Gastroesophageal sphincter (tissue), 4 donors: ENCODE results near the gene ENTHD1. TPM values are rescaled to one million over a fixed set of nuclear protein-coding genes. Genes with fewer than 3 reads are reported as not detected.

Experiments
- ATAC-seq: fragments of 150-250 bp; one replicate; pipeline ENCODE4 v1.9.1; 2016; ENCODE audit warnings: mild to moderate bottlenecking, moderate library complexity
- H3K27ac ChIP-seq, 4 donors: fragments of 200-600 bp; sonication (generic) in 3 of 4; 1 replicate in 3 of 4; 2 replicates in 1 of 4; pipeline ENCODE4 v1.5.1; 2016 to 2019
- H3K27me3 ChIP-seq: fragments of 200-600 bp; sonication (generic); one replicate; pipeline ENCODE4 v1.5.1; 2019
- H3K36me3 ChIP-seq, 2 donors: fragments of 200-600 bp; sonication (generic); one replicate each; pipeline ENCODE4 v1.5.1; 2019; ENCODE audit warnings: control low read depth in 1 of 2
- H3K4me1 ChIP-seq, 3 donors: fragments of 200-600 bp; sonication (generic); 1 replicate in 2 of 3; 2 replicates in 1 of 3; pipeline ENCODE4 v1.5.1; 2016 to 2019; ENCODE audit warnings: control low read depth in 2 of 3
- H3K4me3 ChIP-seq, 2 donors: fragments of 200-600 bp; sonication (generic); one replicate each; pipeline ENCODE4 v1.5.1; 2019; ENCODE audit warnings: mild to moderate bottlenecking in 1 of 2, moderate library complexity in 1 of 2
- H3K9me3 ChIP-seq, 3 donors: fragments of 200-600 bp; sonication (generic); one replicate each; pipeline ENCODE4 v1.5.1; 2017 to 2019; ENCODE audit warnings: control low read depth in 2 of 3
- EP300 ChIP-seq: sonication (generic); formaldehyde crosslinking; IDR thresholded peaks from one replicate; pipeline ENCODE4 v1.6.1; 2017; ENCODE audit warnings: antibody characterized with exemption, mild to moderate bottlenecking
- POLR2A ChIP-seq, 2 donors: fragments of 450-650 bp; IDR thresholded peaks; one replicate each; pipeline ENCODE4 v1.6.1; 2017; ENCODE audit warnings: antibody characterized with exemption in 2 of 2, mild to moderate bottlenecking in 2 of 2, moderate library complexity in 1 of 2
- POLR2AphosphoS5 ChIP-seq: sonication (generic); formaldehyde crosslinking; IDR thresholded peaks from one replicate; pipeline ENCODE4 v1.6.1; 2017; ENCODE audit warnings: antibody characterized with exemption
- WGBS, 2 donors: methylation state at CpG; one replicate each; pipeline ENCODE4 v1.1.5; 2018; ENCODE audit warnings: low coverage in 1 of 2; 5-methylcytosine and 5-hydroxymethylcytosine counted together
- total RNA-seq, 4 donors: library from RNA; depleted of rRNA; stranded (reverse); fragments of >200 nt; gene quantifications; one replicate each; pipeline ENCODE4 v1.1.0, GENCODE V29; 2016
- TF ChIP-seq, protein P1 (sequence below), 4 experiments: fragments of 200-600 bp in 2 of 4; fragments of 450-650 bp in 2 of 4; sonication (generic) in 1 of 4; IDR thresholded peaks; one replicate each; pipeline ENCODE4 v1.5.1; 2017 to 2019; ENCODE audit warnings: antibody characterized with exemption in 4 of 4, mild to moderate bottlenecking in 2 of 4, moderate library complexity in 2 of 4

The ENTHD1 gene
- total RNA-seq, 4 donors from 2014 or later: 0.47 TPM; not detected in 3

DNA sequence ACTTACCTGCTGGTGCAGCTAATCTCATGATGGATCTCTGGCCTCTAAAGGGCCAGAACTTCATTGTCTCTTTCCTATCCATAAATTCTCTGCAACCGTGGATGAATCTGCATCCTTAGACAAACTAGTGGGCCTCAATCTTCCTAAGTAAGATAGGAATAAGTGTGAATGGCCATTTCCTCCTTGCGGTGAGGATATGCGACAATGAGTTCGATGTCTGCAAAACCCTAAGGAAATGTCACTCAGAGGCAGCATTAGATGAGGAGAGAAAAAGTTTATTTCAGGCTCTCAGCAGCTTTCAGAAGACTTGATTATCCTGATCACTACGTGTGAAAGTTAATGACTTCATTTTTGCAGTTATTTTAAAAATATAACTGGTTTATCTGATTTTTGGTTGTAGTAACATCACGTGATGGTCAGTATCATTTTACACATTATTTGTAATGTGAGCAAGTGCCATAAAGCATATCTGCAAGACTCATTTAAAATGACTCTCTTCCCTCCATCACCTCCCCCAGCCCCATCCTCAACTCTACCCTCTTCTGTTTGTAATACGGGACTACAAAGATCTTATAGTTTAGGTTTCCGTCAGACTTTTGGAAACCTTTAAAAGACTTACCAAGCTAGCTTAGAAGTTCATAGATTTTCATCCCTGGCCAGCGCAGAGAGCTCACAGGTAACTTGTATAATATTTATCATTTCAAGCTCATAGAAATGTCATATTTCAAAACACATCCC, 17.5 kb upstream of the ENTHD1 start:
- no peak for ATAC-seq
- Histone ChIP-seq H3K9me3 (no peaks in the 10 kb centered on the region), H3K27ac (no peak overlapping the region), H3K4me1 (no peaks in the 10 kb centered on the region), H3K36me3 (no peaks in the 10 kb centered on the region), H3K4me3 (no peak overlapping the region), H3K27me3 (peaks cover 28% of the 10 kb centered on the region)
- TF ChIP-seq POLR2A (IDR thresholded peaks at IDR 0.05): no peak
- no peak for TF ChIP-seq POLR2AphosphoS5
- TF ChIP-seq, protein P1, sequence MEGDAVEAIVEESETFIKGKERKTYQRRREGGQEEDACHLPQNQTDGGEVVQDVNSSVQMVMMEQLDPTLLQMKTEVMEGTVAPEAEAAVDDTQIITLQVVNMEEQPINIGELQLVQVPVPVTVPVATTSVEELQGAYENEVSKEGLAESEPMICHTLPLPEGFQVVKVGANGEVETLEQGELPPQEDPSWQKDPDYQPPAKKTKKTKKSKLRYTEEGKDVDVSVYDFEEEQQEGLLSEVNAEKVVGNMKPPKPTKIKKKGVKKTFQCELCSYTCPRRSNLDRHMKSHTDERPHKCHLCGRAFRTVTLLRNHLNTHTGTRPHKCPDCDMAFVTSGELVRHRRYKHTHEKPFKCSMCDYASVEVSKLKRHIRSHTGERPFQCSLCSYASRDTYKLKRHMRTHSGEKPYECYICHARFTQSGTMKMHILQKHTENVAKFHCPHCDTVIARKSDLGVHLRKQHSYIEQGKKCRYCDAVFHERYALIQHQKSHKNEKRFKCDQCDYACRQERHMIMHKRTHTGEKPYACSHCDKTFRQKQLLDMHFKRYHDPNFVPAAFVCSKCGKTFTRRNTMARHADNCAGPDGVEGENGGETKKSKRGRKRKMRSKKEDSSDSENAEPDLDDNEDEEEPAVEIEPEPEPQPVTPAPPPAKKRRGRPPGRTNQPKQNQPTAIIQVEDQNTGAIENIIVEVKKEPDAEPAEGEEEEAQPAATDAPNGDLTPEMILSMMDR (IDR thresholded peaks at IDR 0.05): no peak
- TF ChIP-seq EP300: no peak
- WGBS, 2 donors: 50 to 73% methylated on average over 8 to 9 of the region's 9 CpGs

DNA sequence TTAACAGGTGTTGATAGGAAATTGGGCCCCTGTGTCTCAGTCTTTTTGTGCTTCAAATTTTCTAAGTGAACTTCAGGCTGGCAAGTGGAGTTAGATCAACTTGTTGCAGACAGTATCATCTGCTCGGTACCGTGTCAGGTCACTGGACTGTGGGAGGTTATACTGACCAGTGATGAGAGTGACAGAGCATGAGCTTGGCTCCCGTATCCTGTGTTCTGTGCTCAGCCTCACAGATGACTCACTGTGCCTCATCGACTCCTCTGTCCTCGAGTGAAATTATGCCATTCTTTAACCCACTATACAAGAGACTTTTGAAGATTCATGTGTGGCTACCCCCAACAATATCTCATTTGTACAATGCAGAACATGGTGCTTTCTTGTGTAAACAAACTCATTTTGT, 15.2 kb upstream of the ENTHD1 start:
- Histone ChIP-seq H3K36me3 (no peaks in the 10 kb centered on the region), H3K4me1 (no peaks in the 10 kb centered on the region), H3K9me3 (no peaks in the 10 kb centered on the region), H3K27me3 (peaks cover 28% of the 10 kb centered on the region), H3K27ac (no peak overlapping the region), H3K4me3 (no peak overlapping the region)
- ATAC-seq: no peak
- 64 to 66% methylated on average over 3 to 5 of the region's 5 CpGs for WGBS, 2 donors
- TF ChIP-seq, protein P1 (IDR thresholded peaks at IDR 0.05): no peak
- TF ChIP-seq POLR2AphosphoS5 (no peak), EP300 (no peak), POLR2A (IDR thresholded peaks at IDR 0.05) (no peak)

DNA sequence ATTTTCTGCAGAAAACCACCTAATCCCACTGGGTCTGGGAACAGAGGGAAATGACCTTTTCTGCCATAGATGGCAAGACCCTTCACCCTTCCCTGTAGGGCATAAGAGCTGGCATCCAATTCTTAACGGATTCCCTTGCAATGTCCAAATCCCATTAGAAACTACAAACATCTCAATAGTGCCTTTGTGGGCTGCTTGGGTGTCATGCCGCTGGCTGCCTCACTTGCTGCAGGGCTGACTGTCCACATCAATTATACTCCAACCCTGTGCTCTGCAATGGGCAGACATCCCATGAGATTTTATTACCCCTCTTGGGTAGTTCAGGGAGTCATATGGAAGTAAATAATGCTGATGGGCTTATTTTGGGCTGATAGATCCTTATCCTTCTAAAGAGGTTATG, 14.6 kb upstream of the ENTHD1 start:
- Histone ChIP-seq H3K27ac (no peak overlapping the region), H3K4me1 (no peaks in the 10 kb centered on the region), H3K36me3 (no peaks in the 10 kb centered on the region), H3K27me3 (peaks cover 26% of the 10 kb centered on the region), H3K4me3 (no peak overlapping the region), H3K9me3 (no peaks in the 10 kb centered on the region)
- 62% methylated on average over 2 of the region's 2 CpGs; no CpG with 5 or more reads in 1 of the 2 donors for WGBS, 2 donors
- TF ChIP-seq POLR2AphosphoS5 (no peak), EP300 (no peak), POLR2A (IDR thresholded peaks at IDR 0.05) (no peak)
- TF ChIP-seq, protein P1 (IDR thresholded peaks at IDR 0.05): no peak
- ATAC-seq: no peak

DNA sequence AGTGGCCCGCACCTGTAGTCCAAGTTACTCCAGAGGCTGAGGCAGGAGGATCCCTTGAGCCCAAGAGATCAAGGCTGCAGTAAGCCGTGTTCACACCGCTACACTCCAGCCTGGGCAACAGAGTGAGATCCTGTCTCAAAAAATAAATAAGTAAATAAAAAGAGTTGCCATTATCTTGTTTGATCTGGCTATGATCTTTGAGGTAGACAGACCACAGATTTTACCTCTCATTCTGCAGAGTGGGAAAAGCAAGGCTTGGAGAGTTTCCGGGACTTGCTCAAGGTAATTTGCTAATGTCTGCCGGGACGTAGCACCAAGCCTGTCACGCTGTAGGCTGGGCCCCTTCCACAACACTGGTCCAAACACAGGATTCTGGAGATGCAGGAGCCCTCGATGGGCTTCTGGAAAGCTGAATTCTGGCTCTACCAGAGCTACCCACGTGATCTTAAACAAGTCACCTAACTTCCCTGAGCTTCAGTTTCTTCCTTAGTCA, 14.1 kb upstream of the ENTHD1 start:
- Histone ChIP-seq H3K4me3 (no peak overlapping the region), H3K27ac (no peak overlapping the region), H3K36me3 (no peaks in the 10 kb centered on the region), H3K4me1 (no peaks in the 10 kb centered on the region), H3K27me3 (peaks cover 21% of the 10 kb centered on the region), H3K9me3 (no peaks in the 10 kb centered on the region)
- ATAC-seq: no peak
- TF ChIP-seq EP300 (no peak), POLR2AphosphoS5 (no peak), POLR2A (IDR thresholded peaks at IDR 0.05) (no peak)
- TF ChIP-seq, protein P1 (IDR thresholded peaks at IDR 0.05): no peak
- 78 to 88% methylated on average over 2 to 9 of the region's 9 CpGs for WGBS, 2 donors

DNA sequence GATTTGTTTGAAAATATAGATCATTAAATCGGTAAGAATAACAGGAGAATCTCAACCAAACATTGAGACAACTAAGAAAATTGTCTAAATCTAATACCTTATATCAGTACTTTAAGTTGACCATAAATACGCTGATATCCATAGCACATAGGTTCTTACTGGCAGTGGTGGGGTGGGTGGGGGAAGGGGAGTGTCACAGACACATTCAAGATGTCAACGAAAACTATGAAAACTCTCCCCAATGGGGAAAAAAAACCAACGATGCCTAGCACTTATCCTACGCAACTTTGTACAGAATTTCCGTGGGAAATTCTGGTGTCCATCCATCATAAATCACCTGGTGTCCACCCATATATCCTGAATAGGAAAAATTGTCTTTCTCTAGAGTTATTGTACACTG, 13.5 kb upstream of the ENTHD1 start:
- no peak for ATAC-seq
- Histone ChIP-seq H3K9me3 (no peaks in the 10 kb centered on the region), H3K27me3 (peaks cover 15% of the 10 kb centered on the region), H3K36me3 (no peaks in the 10 kb centered on the region), H3K4me3 (no peak overlapping the region), H3K4me1 (no peaks in the 10 kb centered on the region), H3K27ac (no peak overlapping the region)
- TF ChIP-seq, protein P1 (IDR thresholded peaks at IDR 0.05): no peak
- TF ChIP-seq POLR2A (IDR thresholded peaks at IDR 0.05) (no peak), POLR2AphosphoS5 (no peak), EP300 (no peak)
- WGBS, 2 donors: 71 to 90% methylated on average over 6 of the region's 6 CpGs
